T-helper 1 cell treated with Interleukin-12 subunit alpha and Interleukin-12 subunit beta and Interleukin-4 antibody, amounts not matched to agents 30 μg/mL and 1 μg/mL, for 36 hours (primary cell): ENCODE measurements around the gene LCNL1.

Source experiments
- H3K27ac Mint-ChIP-seq: one replicate; pipeline ENCODE4 v1.8.0; 2021; ENCODE audit warnings: mild to moderate bottlenecking, mixed read lengths
- H3K27me3 Mint-ChIP-seq: one replicate; pipeline ENCODE4 v1.8.0; 2021; ENCODE audit warnings: low read depth, mixed read lengths
- H3K36me3 Mint-ChIP-seq: one replicate; pipeline ENCODE4 v1.8.0; 2021; ENCODE audit warnings: low read depth, mixed read lengths
- H3K4me1 Mint-ChIP-seq: one replicate; pipeline ENCODE4 v1.8.0; 2021; ENCODE audit warnings: low read depth, mixed read lengths
- H3K4me3 Mint-ChIP-seq: one replicate; pipeline ENCODE4 v1.8.0; 2021; ENCODE audit warnings: mild to moderate bottlenecking, moderate library complexity, mixed read lengths
- H3K9me3 Mint-ChIP-seq: one replicate; pipeline ENCODE4 v1.8.0; 2021; ENCODE audit warnings: mixed read lengths

LCNL1 gene

DNA sequence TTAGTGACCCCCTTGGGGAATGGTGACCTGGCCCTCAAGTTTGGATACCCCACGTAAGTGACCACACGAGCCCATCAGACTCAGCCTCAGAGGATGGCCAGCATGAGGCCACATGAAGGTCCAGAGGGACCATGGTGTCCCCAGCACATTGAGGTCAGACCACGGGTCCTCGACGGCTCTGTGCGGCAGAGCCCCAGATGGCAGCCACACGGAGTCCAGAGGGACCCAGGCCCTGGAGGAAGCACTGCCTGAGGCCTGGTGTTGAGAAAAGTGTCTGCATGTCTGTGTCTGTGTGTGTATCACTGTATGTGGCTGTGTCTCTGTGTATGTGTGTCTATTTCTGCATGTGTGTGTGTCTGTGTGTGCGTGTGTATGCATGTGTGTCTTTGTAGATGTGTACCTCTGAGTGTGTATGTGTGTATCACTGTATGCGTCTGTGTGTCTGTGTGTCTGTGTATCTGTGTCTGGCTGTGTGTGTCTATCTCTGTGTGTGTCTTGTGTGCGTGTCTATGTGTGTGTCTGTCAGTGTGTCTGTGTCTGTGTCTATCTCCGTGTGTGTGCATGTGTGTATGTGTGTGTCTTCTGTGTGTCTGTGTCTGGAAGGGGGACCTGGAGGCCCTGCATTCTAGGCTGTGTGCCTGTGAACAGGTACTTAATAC lies 992 bp downstream of the LCNL1 start:
- Mint-ChIP-seq H3K4me3 (no peak overlapping the region), H3K27me3 (peaks cover 31% of the 10 kb centered on the region), H3K9me3 (no peaks in the 10 kb centered on the region), H3K36me3 (no peaks in the 10 kb centered on the region), H3K4me1 (no peaks in the 10 kb centered on the region), H3K27ac (no peak overlapping the region)

DNA sequence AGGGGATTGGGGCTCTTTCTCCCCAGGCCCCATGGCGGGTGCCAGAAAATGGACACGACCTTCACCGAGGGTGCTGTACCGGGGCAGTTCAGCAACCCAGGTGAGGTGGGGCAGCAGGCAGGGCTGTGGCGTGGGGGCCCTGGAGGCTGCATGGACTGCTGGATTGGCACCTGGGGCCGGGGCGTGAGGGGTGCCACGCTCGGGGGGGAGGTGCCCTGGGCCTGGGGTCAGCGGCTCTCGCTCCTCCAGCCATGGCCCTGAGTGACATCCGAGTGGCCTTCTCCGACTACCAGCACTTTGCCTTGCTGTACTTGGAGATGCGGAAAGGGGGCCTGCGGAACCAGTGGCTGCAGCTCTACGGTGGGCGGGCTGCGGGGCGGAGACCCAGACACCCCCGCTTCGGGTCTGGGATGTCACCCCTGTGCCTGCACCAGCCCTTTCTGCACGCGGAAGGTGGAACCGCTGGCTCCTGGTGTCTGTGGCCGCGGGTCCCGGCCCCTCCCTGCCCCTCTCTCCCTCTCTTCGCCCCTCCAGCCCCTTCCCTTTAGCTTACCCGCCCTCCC lies 1.8 kb downstream of the LCNL1 start:
- Mint-ChIP-seq H3K4me1 (no peaks in the 10 kb centered on the region), H3K27me3 (peaks cover 39% of the 10 kb centered on the region), H3K36me3 (no peaks in the 10 kb centered on the region), H3K27ac (no peak overlapping the region), H3K4me3 (no peak overlapping the region), H3K9me3 (no peaks in the 10 kb centered on the region)

DNA sequence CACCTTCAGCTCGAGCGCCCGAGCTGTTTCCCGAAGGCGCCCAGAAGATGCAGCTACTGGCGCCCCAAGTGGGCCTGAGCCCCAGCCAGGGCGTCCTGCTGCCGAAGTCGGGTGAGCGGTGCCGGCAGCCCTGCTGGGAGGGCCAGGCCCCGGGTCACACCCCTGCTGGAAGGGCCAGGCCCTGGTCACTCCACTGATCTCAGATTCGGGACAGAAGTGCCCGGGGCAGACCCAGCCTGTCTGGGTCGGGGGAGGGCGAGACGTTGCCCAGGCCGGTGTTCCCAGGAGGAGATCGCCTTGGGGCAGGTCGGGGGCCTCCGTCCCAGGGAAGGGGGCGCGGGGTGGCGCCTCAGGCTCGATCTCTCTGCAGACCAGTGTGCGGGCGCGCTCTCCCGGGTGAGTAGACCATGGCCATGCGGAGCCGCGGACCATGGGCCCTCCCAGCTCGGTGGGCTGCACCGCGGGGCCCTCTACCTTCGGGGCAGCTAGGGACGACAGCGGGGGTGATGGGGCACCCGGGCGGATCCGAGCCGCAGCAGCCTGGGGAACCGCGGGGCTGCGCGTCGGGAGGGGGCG lies 2.3 kb downstream of the LCNL1 start:
- no peak overlapping the region for H3K27ac Mint-ChIP-seq

GRCh38 chr9:136985853-136986252 lies 3.1 kb downstream of the LCNL1 start:
- Mint-ChIP-seq H3K4me1 (peaks cover 2% of the 10 kb centered on the region), H3K4me3 (no peak overlapping the region), H3K36me3 (no peaks in the 10 kb centered on the region), H3K27me3 (peaks cover 43% of the 10 kb centered on the region), H3K27ac (no peak overlapping the region), H3K9me3 (no peaks in the 10 kb centered on the region)

More for the DNA sequence above, 2.3 kb downstream of the LCNL1 start:
- Mint-ChIP-seq H3K4me1 (no peaks in the 10 kb centered on the region), H3K36me3 (no peaks in the 10 kb centered on the region), H3K4me3 (no peak overlapping the region), H3K27me3 (peaks cover 44% of the 10 kb centered on the region), H3K9me3 (no peaks in the 10 kb centered on the region)

DNA sequence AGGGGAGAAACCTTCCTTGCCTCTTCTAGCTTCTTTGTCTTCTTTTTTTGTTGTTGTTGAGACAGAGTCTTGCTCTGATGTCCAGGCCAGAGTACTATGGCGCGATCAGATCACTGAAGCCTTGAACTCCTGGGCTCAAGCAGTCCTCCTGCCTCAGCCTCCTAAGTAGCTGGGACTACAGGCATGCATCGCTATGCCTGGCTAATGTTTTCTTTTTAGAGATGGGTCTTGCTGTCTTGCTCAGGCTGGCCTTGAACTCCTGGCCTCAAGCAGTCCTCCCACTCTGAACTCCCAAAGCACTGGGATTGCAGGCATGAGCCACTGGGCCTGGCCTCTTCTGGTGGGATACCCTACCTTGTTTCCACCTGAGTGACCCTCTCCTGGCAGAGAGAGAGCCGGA lies 6.1 kb downstream of the LCNL1 start:
- no peaks in the 10 kb centered on the region for H3K9me3 Mint-ChIP-seq
- H3K4me3 Mint-ChIP-seq = no peak overlapping the region
- peaks cover 40% of the 10 kb centered on the region for H3K27me3 Mint-ChIP-seq
- no peak overlapping the region for H3K27ac Mint-ChIP-seq
- peaks cover 14% of the 10 kb centered on the region for H3K4me1 Mint-ChIP-seq
- peaks cover 6% of the 10 kb centered on the region for H3K36me3 Mint-ChIP-seq

- peak overlapping the region; percentile 23 for H3K27ac Mint-ChIP-seq
Measured at GRCh38 chr9:136990242-136990911, 7.6 kb downstream of the LCNL1 start.

GRCh38 chr9:136991993-136992818 lies 9.4 kb downstream of the LCNL1 start, which contains the start of gene PAXX:
TSS of gene PAXX (plus strand) at chr9:136992422. CDS start at chr9:136992444, 22 bp downstream.
- Mint-ChIP-seq H3K4me1 (peaks cover 18% of the 10 kb centered on the region), H3K27me3 (peaks cover 28% of the 10 kb centered on the region), H3K4me3 (peak within 1 kb of the TSS; percentile 84), H3K36me3 (peaks cover 9% of the 10 kb centered on the region), H3K9me3 (no peaks in the 10 kb centered on the region), H3K27ac (peak within 1 kb of the TSS; percentile 88)

More at GRCh38 chr9:136990242-136990911, 7.6 kb downstream of the LCNL1 start:
- Mint-ChIP-seq H3K4me3 (peak overlapping the region; percentile 78), H3K4me1 (peaks cover 15% of the 10 kb centered on the region), H3K9me3 (no peaks in the 10 kb centered on the region), H3K36me3 (peaks cover 9% of the 10 kb centered on the region), H3K27me3 (peaks cover 37% of the 10 kb centered on the region)

DNA sequence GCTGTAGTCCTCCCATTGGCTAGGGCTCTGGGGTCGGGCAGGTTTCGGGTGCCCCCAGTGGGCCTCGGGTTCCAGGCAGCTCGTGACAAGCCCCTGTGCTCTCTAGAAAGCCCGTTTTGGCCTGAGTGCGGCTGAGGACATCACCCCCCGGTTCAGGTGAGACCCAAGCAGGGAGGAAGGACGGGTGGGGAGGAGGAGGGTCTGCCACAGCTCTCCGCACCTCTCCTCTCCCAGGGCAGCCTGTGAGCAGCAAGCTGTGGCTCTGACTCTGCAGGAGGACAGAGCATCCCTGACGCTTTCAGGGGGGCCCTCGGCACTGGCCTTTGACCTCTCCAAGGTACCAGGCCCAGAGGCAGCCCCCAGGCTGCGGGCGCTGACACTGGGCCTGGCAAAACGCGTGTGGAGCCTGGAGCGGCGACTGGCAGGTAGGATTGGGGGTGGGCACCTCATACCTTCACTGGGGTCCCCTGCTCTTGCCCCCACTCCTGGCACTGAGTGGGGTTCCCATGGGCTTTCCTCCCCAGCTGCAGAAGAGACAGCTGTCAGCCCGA lies 10.1 kb downstream of the LCNL1 start:
- peak overlapping the region; percentile 87 for H3K27ac Mint-ChIP-seq
- H3K4me1 Mint-ChIP-seq = peaks cover 23% of the 10 kb centered on the region
- H3K36me3 Mint-ChIP-seq = peaks cover 9% of the 10 kb centered on the region
- H3K27me3 Mint-ChIP-seq = peaks cover 26% of the 10 kb centered on the region
- H3K9me3 Mint-ChIP-seq = no peaks in the 10 kb centered on the region
- peak overlapping the region; percentile 84 for H3K4me3 Mint-ChIP-seq

DNA sequence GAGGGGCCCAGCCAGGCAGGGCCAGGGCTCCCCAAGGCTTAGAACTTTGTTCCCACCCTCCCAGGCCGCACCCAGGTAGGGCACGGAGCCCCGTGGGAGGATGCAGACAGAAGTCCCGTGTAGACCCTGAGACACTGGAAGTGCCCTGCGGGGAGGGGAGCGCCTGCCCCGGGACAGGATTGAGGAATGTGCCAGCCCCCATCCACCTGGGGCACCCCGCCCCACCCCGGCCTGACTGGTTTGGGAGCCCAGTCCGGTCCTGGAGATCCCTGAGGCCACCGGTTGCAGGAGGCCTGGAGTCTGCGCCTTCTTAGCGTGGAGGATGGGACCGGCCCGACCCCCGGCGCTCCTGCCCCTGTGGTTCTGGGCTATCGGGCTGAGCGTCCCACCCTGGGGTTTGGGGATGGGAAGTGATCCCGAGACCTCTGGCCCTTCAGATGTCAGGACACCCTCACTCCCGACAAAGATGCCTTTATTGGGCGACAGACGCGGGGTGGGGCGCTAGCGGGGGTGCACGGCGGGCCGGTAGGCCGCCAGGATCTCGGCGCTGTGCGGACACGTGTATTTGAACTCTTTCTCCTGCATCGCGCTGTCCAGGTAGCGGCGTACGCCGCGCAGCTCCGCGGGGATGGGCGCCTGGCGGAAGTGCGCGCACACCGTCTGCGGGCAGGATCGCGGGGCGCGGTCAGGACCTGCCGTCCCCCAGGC lies 11.5 kb downstream of the LCNL1 start:
- peaks cover 14% of the 10 kb centered on the region for H3K27me3 Mint-ChIP-seq
- H3K9me3 Mint-ChIP-seq = no peaks in the 10 kb centered on the region
- H3K4me1 Mint-ChIP-seq = peaks cover 27% of the 10 kb centered on the region
- no peak overlapping the region for H3K27ac Mint-ChIP-seq
- peaks cover 9% of the 10 kb centered on the region for H3K36me3 Mint-ChIP-seq
- peak overlapping the region; percentile 84 for H3K4me3 Mint-ChIP-seq

DNA sequence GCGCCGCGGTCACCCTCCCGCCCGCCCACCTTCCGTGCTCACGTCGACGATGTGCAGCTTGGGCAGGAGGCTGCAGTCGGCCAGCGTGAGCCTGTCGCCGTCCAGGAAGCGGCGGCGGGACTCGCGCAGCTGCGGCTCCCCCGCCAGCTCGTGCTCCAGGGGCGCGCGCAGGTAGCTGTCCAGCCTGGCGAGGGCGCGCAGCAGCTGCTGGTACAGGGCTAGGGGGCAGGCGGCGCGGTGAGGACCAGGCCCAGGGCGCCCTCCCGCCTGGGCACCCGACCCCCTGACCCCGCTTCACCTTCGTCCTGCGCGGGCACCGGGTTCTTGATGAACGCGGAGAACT lies 12.1 kb downstream of the LCNL1 start:
- no peak overlapping the region for H3K27ac Mint-ChIP-seq
- peaks cover 9% of the 10 kb centered on the region for H3K36me3 Mint-ChIP-seq
- peaks cover 27% of the 10 kb centered on the region for H3K4me1 Mint-ChIP-seq
- peaks cover 9% of the 10 kb centered on the region for H3K27me3 Mint-ChIP-seq
- no peak overlapping the region for H3K4me3 Mint-ChIP-seq
- no peaks in the 10 kb centered on the region for H3K9me3 Mint-ChIP-seq

DNA sequence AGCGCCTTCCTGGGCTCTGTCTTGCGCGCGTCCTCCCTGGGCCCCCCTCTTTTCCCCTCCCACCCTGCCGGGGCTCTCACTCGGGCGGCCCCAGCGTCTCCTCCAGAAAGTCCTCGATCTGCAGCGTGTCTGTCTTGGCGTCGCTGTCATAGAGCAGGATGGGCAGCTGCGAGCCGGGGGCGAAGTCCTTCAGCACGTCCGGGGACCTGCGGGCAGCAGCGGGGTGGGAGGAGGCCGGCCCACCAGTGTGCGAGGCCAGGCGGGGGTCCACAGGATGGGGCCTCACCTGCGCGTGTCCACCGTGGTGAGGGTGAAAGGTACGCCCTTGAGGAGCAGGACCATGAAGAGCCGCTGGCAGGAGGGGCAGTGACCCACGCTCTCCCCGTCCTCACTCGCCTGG lies 12.6 kb downstream of the LCNL1 start:
- Mint-ChIP-seq H3K4me1 (peaks cover 32% of the 10 kb centered on the region), H3K4me3 (no peak overlapping the region), H3K9me3 (no peaks in the 10 kb centered on the region), H3K27ac (no peak overlapping the region), H3K27me3 (peaks cover 4% of the 10 kb centered on the region), H3K36me3 (peaks cover 9% of the 10 kb centered on the region)

DNA sequence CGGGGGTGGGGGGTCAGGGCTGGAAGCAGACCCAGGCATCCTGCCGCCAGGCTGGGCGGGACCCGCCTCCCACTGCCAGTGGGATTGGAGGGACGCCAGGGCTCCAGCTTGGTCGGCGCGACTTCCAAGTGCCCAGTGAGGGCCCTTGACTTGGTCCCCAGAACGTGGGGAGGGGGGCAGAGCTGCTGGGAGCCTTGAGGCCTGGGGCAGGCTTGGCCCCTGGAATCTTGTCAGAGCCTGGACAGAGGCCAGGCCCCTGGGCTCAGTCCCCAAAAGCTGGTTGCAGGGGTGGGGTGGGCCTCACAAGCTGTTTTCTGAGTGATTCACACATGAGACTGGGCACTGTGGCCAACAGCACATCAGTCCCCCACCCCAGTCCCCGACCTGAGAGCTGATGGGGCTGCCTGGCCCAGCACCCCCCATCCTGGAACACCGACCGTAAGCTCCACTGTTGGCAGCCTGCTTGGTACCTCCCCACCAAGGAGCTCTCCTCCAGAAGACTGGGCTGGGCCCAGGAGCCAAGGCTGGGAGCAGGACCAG lies 13.0 kb downstream of the LCNL1 start:
- no peaks in the 10 kb centered on the region for H3K9me3 Mint-ChIP-seq
- peak overlapping the region; percentile 52 for H3K27ac Mint-ChIP-seq
- H3K4me3 Mint-ChIP-seq = peak overlapping the region; percentile 25
- peaks cover 33% of the 10 kb centered on the region for H3K4me1 Mint-ChIP-seq
- peaks cover 4% of the 10 kb centered on the region for H3K27me3 Mint-ChIP-seq
- H3K36me3 Mint-ChIP-seq = peaks cover 9% of the 10 kb centered on the region
